Liver (tissue), 9 donors: ENCODE measurements around the gene MRPL50. TPM values are rescaled to one million over a fixed set of nuclear protein-coding genes. Genes with fewer than 3 reads are reported as not detected.
A peak's percentile ranks its signal among the peaks of the same experiment; 100 is the strongest.

Source experiments
- DNase-seq: peaks from one replicate; pipeline ENCODE4 v3.0.0-alpha.2; 2017; ENCODE audit warnings: low spot score
- H3K27ac ChIP-seq, 2 donors: one replicate each; pipeline ENCODE4 v1.7.0; 2013; ENCODE audit warnings: inconsistent platforms in 2 of 2, low read length in 2 of 2, control low read depth in 1 of 2, low read depth in 1 of 2, mild to moderate bottlenecking in 1 of 2
- H3K27me3 ChIP-seq, 4 donors: one replicate each; pipeline versions ENCODE4 v1.6.1 to v1.7.0; 2013; ENCODE audit warnings: low read length in 3 of 4, inconsistent platforms in 1 of 4, mild to moderate bottlenecking in 1 of 4, moderate library complexity in 1 of 4; ENCODE audit not compliant: control insufficient read depth in 4 of 4, insufficient read depth in 4 of 4
- H3K36me3 ChIP-seq, 4 donors: one replicate each; pipeline versions ENCODE4 v1.6.1 to v1.7.0; 2013; ENCODE audit warnings: low read length in 3 of 4, mild to moderate bottlenecking in 3 of 4, low read depth in 1 of 4, moderate library complexity in 1 of 4; ENCODE audit not compliant: control insufficient read depth in 4 of 4, insufficient read depth in 3 of 4
- H3K4me1 ChIP-seq, 4 donors: one replicate each; pipeline versions ENCODE4 v1.6.1 to v1.7.0; 2013; ENCODE audit warnings: low read length in 3 of 4, mild to moderate bottlenecking in 3 of 4, moderate library complexity in 1 of 4; ENCODE audit not compliant: control insufficient read depth in 4 of 4, insufficient read depth in 4 of 4
- H3K4me3 ChIP-seq, 3 donors: one replicate each; pipeline versions ENCODE4 v1.6.1 to v1.7.0; 2013; ENCODE audit warnings: low read length in 3 of 3, control low read depth in 1 of 3, low read depth in 1 of 3, mild to moderate bottlenecking in 1 of 3
- H3K9ac ChIP-seq, 2 donors: one replicate each; pipeline ENCODE4 v1.7.0; 2013; ENCODE audit warnings: low read length in 2 of 2, mild to moderate bottlenecking in 2 of 2, moderate library complexity in 2 of 2, control low read depth in 1 of 2, low read depth in 1 of 2
- H3K9me3 ChIP-seq, 4 donors: one replicate each; pipeline versions ENCODE4 v1.6.1 to v1.7.0; 2013; ENCODE audit warnings: low read length in 3 of 4; ENCODE audit not compliant: control insufficient read depth in 4 of 4
- EGR1 ChIP-seq, 2 donors: IDR thresholded peaks; 2 replicates each; pipeline ENCODE4 v1.6.1; 2016 to 2018; ENCODE audit warnings: antibody characterized with exemption in 2 of 2, low read depth in 2 of 2
- FOXA1 ChIP-seq: IDR thresholded peaks from 2 replicates; pipeline ENCODE4 v1.6.1; 2016; ENCODE audit warnings: antibody characterized with exemption
- FOXA2 ChIP-seq: IDR thresholded peaks from 2 replicates; pipeline ENCODE4 v1.6.1; 2016; ENCODE audit warnings: antibody characterized with exemption
- GABPA ChIP-seq, 2 donors: IDR thresholded peaks in 1 of 2; conservative IDR thresholded peaks in 1 of 2; 2 replicates each; pipeline ENCODE4 v1.6.1; 2016; ENCODE audit warnings: antibody characterized with exemption in 2 of 2, mild to moderate bottlenecking in 1 of 2, moderate library complexity in 1 of 2
- HNF4A ChIP-seq, 2 donors: conservative IDR thresholded peaks; 2 replicates each; pipeline ENCODE4 v1.6.1; 2016; ENCODE audit warnings: antibody characterized with exemption in 2 of 2, mild to moderate bottlenecking in 2 of 2
- HNF4G ChIP-seq: IDR thresholded peaks from 2 replicates; pipeline ENCODE4 v1.6.1; 2016; ENCODE audit warnings: antibody characterized with exemption
- JUND ChIP-seq, 2 donors: IDR thresholded peaks; 2 replicates each; pipeline ENCODE4 v1.6.1; 2016; ENCODE audit warnings: antibody characterized with exemption in 2 of 2
- NR2F2 ChIP-seq: IDR thresholded peaks from 2 replicates; pipeline ENCODE4 v1.6.1; 2016; ENCODE audit warnings: antibody characterized with exemption
- RAD21 ChIP-seq, 2 donors: IDR thresholded peaks; 2 replicates each; pipeline ENCODE4 v1.6.1; 2016; ENCODE audit warnings: antibody characterized with exemption in 2 of 2, mild to moderate bottlenecking in 2 of 2
- RXRA ChIP-seq, 2 donors: IDR thresholded peaks; 2 replicates each; pipeline ENCODE4 v1.6.1; 2017 to 2018; ENCODE audit warnings: antibody characterized with exemption in 2 of 2, mild to moderate bottlenecking in 1 of 2
- SP1 ChIP-seq: IDR thresholded peaks from 2 replicates; pipeline ENCODE4 v1.6.1; 2018; ENCODE audit warnings: antibody characterized with exemption, mild to moderate bottlenecking
- TAF1 ChIP-seq: conservative IDR thresholded peaks from 2 replicates; pipeline ENCODE4 v1.6.1; 2016; ENCODE audit warnings: antibody characterized with exemption, mild to moderate bottlenecking
- YY1 ChIP-seq: IDR thresholded peaks from 2 replicates; pipeline ENCODE4 v1.6.1; 2016; ENCODE audit warnings: antibody characterized with exemption, mild to moderate bottlenecking
- polyA plus RNA-seq, 2 donors: library from polyadenylated mRNA; stranded (reverse) in 1 of 2; unstranded in 1 of 2; fragments of 200-250 nt in 1 of 2; fragments of >200 nt in 1 of 2; fragmentation: Nextera tagmentation in 1 of 2; extraction: Ambion mirVana in 1 of 2; gene quantifications; one replicate each; pipeline versions ENCODE4 v1.2.1 to v1.2.3, GENCODE V29; 2013 to 2015
- total RNA-seq, 2 donors: library from RNA; depleted of rRNA; stranded (reverse); fragments of >200 nt; gene quantifications; one replicate each; pipeline ENCODE4 v1.2.3, GENCODE V29; 2014
- TF ChIP-seq, protein P1 (sequence below): IDR thresholded peaks from 2 replicates; pipeline ENCODE4 v1.6.1; 2016; ENCODE audit warnings: antibody characterized with exemption
- TF ChIP-seq, protein P2 (sequence below): IDR thresholded peaks from 2 replicates; pipeline ENCODE4 v1.6.1; 2016; ENCODE audit warnings: antibody characterized with exemption, mild to moderate bottlenecking
- TF ChIP-seq, protein P3 (sequence below): IDR thresholded peaks from 2 replicates; pipeline ENCODE4 v1.6.1; 2016; ENCODE audit warnings: antibody characterized with exemption
- TF ChIP-seq, protein P4 (sequence below): fragments of 150-350 bp; IDR thresholded peaks from 2 replicates; pipeline ENCODE4 v1.5.1; 2017; ENCODE audit warnings: improper control_type of control experiment, low read depth, low read length; ENCODE audit not compliant: missing input control
- TF ChIP-seq, protein P5 (sequence below): IDR thresholded peaks from 2 replicates; pipeline ENCODE4 v1.6.1; 2016; ENCODE audit warnings: antibody characterized with exemption
- donor health status: healthy.
- donor health status: healthy.
- donor health status: healthy.
- donor health status: healthy.
- donor health status: healthy.

MRPL50 gene
- total and polyA plus RNA-seq, 4 donors = 5.7 to 12.3 (median 10.5) TPM

DNA sequence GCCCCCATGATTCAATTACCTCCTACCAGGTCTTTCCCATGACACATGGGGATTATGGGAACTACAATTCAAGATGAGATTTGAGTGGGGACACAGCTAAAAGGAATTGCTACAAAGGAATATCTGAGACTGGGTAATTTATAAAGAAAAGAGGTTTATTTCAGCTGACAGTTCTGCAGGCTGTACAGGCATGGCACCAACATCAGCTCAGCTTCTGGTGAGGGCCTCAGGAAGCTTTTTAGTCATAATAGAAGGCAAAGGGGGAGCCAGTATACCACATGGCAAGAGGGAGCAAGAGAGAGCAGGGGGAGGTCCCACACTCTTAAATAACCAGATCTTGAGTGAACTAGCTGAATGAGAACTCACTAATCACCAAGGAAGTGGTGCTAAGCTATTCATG, 48.3 kb upstream of the MRPL50 start:
- H3K36me3 ChIP-seq = no peaks in the 10 kb centered on the region
- DNase-seq = no peak
- H3K4me1 ChIP-seq = peaks cover 5 to 33% (median 19%) of the 10 kb centered on the region in 4 donors
- no peak for TF ChIP-seq RAD21 (IDR thresholded peaks at IDR 0.05)
- TF ChIP-seq YY1 = no peak
- no peak for TF ChIP-seq HNF4A (conservative IDR thresholded peaks at IDR 0.05)
- TF ChIP-seq RXRA (IDR thresholded peaks at IDR 0.05) = no peak
- TF ChIP-seq NR2F2 = no peak
- TF ChIP-seq, protein P1, sequence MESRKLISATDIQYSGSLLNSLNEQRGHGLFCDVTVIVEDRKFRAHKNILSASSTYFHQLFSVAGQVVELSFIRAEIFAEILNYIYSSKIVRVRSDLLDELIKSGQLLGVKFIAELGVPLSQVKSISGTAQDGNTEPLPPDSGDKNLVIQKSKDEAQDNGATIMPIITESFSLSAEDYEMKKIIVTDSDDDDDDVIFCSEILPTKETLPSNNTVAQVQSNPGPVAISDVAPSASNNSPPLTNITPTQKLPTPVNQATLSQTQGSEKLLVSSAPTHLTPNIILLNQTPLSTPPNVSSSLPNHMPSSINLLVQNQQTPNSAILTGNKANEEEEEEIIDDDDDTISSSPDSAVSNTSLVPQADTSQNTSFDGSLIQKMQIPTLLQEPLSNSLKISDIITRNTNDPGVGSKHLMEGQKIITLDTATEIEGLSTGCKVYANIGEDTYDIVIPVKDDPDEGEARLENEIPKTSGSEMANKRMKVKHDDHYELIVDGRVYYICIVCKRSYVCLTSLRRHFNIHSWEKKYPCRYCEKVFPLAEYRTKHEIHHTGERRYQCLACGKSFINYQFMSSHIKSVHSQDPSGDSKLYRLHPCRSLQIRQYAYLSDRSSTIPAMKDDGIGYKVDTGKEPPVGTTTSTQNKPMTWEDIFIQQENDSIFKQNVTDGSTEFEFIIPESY = no peak
- TF ChIP-seq, protein P2, sequence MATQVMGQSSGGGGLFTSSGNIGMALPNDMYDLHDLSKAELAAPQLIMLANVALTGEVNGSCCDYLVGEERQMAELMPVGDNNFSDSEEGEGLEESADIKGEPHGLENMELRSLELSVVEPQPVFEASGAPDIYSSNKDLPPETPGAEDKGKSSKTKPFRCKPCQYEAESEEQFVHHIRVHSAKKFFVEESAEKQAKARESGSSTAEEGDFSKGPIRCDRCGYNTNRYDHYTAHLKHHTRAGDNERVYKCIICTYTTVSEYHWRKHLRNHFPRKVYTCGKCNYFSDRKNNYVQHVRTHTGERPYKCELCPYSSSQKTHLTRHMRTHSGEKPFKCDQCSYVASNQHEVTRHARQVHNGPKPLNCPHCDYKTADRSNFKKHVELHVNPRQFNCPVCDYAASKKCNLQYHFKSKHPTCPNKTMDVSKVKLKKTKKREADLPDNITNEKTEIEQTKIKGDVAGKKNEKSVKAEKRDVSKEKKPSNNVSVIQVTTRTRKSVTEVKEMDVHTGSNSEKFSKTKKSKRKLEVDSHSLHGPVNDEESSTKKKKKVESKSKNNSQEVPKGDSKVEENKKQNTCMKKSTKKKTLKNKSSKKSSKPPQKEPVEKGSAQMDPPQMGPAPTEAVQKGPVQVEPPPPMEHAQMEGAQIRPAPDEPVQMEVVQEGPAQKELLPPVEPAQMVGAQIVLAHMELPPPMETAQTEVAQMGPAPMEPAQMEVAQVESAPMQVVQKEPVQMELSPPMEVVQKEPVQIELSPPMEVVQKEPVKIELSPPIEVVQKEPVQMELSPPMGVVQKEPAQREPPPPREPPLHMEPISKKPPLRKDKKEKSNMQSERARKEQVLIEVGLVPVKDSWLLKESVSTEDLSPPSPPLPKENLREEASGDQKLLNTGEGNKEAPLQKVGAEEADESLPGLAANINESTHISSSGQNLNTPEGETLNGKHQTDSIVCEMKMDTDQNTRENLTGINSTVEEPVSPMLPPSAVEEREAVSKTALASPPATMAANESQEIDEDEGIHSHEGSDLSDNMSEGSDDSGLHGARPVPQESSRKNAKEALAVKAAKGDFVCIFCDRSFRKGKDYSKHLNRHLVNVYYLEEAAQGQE = no peak
- no peak for TF ChIP-seq FOXA1
- no peak for TF ChIP-seq HNF4G
- TF ChIP-seq FOXA2 = no peak
- TF ChIP-seq, protein P3, sequence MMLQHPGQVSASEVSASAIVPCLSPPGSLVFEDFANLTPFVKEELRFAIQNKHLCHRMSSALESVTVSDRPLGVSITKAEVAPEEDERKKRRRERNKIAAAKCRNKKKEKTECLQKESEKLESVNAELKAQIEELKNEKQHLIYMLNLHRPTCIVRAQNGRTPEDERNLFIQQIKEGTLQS = no peak
- TF ChIP-seq, protein P4, sequence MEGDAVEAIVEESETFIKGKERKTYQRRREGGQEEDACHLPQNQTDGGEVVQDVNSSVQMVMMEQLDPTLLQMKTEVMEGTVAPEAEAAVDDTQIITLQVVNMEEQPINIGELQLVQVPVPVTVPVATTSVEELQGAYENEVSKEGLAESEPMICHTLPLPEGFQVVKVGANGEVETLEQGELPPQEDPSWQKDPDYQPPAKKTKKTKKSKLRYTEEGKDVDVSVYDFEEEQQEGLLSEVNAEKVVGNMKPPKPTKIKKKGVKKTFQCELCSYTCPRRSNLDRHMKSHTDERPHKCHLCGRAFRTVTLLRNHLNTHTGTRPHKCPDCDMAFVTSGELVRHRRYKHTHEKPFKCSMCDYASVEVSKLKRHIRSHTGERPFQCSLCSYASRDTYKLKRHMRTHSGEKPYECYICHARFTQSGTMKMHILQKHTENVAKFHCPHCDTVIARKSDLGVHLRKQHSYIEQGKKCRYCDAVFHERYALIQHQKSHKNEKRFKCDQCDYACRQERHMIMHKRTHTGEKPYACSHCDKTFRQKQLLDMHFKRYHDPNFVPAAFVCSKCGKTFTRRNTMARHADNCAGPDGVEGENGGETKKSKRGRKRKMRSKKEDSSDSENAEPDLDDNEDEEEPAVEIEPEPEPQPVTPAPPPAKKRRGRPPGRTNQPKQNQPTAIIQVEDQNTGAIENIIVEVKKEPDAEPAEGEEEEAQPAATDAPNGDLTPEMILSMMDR = no peak
- no peak for TF ChIP-seq EGR1 (IDR thresholded peaks at IDR 0.05; ENCODE audit: low read depth in 2 of 2)
- TF ChIP-seq SP1 = no peak
- TF ChIP-seq, protein P5, sequence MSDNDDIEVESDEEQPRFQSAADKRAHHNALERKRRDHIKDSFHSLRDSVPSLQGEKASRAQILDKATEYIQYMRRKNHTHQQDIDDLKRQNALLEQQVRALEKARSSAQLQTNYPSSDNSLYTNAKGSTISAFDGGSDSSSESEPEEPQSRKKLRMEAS = no peak
- no peak for TF ChIP-seq TAF1
- no peak for TF ChIP-seq GABPA (IDR thresholded peaks at IDR 0.05 in 1 of 2, conservative IDR thresholded peaks at IDR 0.05 in 1 of 2)
- TF ChIP-seq JUND (IDR thresholded peaks at IDR 0.05) = no peak
- no peak overlapping the region for H3K9ac ChIP-seq
- H3K4me3 ChIP-seq = no peak overlapping the region
- H3K27ac ChIP-seq = peak overlapping the region; percentile 83 to 94
- no peaks in the 10 kb centered on the region for H3K27me3 ChIP-seq
- no peaks in the 10 kb centered on the region for H3K9me3 ChIP-seq
